Hematopoietic multipotent progenitor cell (in vitro differentiated cells): ENCODE measurements around the gene CA5A. TPM values are rescaled to one million over a fixed set of nuclear protein-coding genes. Genes with fewer than 3 reads are reported as not detected.
A peak's percentile ranks its signal among the peaks of the same experiment; 100 is the strongest.
"Not testable (repeated sequence)": the region's sequence is repeated elsewhere in the genome, so short reads cannot be mapped to it uniquely, and the experiment has no call there.

ENCODE experiments used
- DNase-seq, 3 donors: peaks; one replicate each; pipeline ENCODE4 v3.0.0-alpha.2; 2011 to 2015; ENCODE audit warnings: low read depth in 2 of 3, low spot score in 2 of 3
- total RNA-seq: library from RNA; depleted of rRNA; stranded (reverse); fragments of >200 nt; gene quantifications from one replicate; pipeline ENCODE4 v1.2.3, GENCODE V29; 2012

CA5A gene
- total RNA-seq, 1 donor = not detected

- not testable (repeated sequence) for DNase-seq
Observed at GRCh38 chr16:87870418-87871291, 65.7 kb downstream of the CA5A start.

GRCh38 chr16:87869879-87870417 lies 66.4 kb downstream of the CA5A start:
- DNase-seq = not testable (repeated sequence)

- DNase-seq = peak; percentile 67 to 80 (median 79)
Observed at GRCh38 chr16:87869061-87869878, 67.1 kb downstream of the CA5A start, which contains the start of gene SLC7A5. TSS of gene SLC7A5 (minus strand) at chr16:87869507. CDS start at chr16:87869422, 85 bp downstream.

GRCh38 chr16:87868254-87869029 lies 67.9 kb downstream of the CA5A start:
- DNase-seq = peak in 2 of 3 donors; percentile 65 to 70

GRCh38 chr16:87865902-87866555 lies 70.3 kb downstream of the CA5A start:
- DNase-seq = not testable (repeated sequence)

- no peak for DNase-seq
Observed at GRCh38 chr16:87864331-87864989, 71.9 kb downstream of the CA5A start.

GRCh38 chr16:87863327-87863635 lies 73.0 kb downstream of the CA5A start:
- not testable (repeated sequence) for DNase-seq

GRCh38 chr16:87862597-87863326 lies 73.6 kb downstream of the CA5A start:
- DNase-seq = not testable (repeated sequence)

- DNase-seq = not testable (repeated sequence)
Observed at GRCh38 chr16:87861300-87862099, 74.8 kb downstream of the CA5A start.

GRCh38 chr16:87860553-87861299 lies 75.6 kb downstream of the CA5A start:
- peak in 1 of 3 donors; percentile 60 for DNase-seq

GRCh38 chr16:87858151-87858993 lies 78.0 kb downstream of the CA5A start:
- DNase-seq = peak in 2 of 3 donors; percentile 62

GRCh38 chr16:87856791-87857228 lies 79.5 kb downstream of the CA5A start:
- no peak for DNase-seq

- no peak for DNase-seq
Observed at GRCh38 chr16:87855852-87856715, 80.2 kb downstream of the CA5A start.

- DNase-seq = no peak
Observed at GRCh38 chr16:87854907-87855683, 81.2 kb downstream of the CA5A start.
